ENCODE measurements around the gene DDX28.

The DDX28 gene, protein sequence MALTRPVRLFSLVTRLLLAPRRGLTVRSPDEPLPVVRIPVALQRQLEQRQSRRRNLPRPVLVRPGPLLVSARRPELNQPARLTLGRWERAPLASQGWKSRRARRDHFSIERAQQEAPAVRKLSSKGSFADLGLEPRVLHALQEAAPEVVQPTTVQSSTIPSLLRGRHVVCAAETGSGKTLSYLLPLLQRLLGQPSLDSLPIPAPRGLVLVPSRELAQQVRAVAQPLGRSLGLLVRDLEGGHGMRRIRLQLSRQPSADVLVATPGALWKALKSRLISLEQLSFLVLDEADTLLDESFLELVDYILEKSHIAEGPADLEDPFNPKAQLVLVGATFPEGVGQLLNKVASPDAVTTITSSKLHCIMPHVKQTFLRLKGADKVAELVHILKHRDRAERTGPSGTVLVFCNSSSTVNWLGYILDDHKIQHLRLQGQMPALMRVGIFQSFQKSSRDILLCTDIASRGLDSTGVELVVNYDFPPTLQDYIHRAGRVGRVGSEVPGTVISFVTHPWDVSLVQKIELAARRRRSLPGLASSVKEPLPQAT

DNA sequence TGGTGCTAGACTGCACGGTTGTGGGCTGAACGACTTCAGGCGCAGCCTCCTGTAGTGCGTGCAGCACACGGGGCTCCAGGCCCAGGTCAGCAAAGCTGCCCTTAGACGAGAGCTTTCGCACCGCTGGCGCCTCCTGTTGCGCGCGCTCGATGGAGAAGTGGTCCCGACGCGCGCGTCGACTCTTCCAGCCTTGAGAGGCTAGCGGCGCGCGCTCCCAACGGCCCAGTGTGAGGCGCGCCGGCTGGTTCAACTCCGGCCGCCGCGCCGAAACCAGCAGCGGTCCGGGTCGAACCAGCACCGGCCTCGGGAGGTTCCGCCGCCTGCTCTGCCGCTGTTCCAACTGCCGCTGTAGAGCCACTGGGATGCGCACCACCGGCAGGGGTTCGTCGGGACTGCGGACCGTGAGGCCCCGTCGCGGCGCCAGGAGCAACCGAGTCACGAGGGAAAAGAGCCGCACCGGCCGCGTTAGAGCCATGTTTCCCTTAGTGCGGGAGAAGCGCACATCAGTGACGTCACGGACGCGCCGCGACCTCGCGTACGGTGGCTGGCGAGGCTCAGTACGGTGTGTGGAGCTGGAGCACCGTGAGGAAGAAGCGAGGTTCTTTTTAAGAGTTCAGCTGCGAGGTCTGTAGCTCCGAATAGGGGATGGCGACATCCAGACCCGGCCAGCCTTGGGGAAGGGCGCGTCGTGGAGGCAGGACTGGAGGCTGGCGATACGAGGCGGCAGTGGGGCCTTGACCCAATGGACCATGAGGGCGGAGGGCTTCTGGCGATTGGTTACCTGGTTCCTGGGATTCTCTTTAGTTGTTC is at the start of gene DDX28, which contains the start of gene DUS2:
TSS of gene DDX28 (minus strand) at position 505 of the 810 bp plus-strand sequence. CDS start at position 475, 30 bp downstream.
TSS of gene DUS2 (plus strand) at position 557 of the 810 bp plus-strand sequence. CDS start 14,740 bp downstream, outside the sequence.
- DNase-seq: peak; percentile 73

DNA sequence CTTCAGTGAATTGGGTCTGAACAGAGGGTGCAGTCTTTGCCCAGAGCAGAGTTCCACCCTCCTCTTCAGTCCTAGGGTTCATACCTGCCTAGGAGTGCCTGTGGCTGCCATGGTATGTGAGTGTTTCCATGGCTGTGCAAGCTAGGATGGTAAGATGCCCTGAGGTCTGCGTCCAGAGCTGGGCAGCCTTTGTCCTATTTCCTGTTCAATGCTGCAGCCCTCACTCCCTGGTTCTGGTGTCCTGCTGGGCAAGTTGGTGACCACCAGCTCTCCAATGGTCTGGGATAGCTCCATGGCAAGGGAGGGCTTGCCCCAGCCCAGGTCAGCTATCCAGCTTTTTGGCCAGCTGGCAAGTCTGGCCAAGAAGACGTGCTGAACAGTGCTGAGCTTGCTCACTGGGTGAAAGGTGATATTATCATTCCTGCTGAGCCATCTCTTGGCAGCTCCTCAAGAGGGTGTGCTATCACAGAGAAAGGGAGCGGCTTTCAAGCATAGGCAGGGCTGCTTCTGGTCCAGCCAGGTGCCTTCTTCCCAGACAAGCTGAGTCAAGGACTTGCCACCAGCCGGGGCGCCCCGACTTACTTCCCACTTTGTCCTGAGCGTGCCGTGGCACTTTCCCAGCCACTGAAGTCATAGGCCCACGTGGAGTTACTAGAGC is 49.1 kb upstream of the DDX28 start:
- DNase-seq: no peak

DNA sequence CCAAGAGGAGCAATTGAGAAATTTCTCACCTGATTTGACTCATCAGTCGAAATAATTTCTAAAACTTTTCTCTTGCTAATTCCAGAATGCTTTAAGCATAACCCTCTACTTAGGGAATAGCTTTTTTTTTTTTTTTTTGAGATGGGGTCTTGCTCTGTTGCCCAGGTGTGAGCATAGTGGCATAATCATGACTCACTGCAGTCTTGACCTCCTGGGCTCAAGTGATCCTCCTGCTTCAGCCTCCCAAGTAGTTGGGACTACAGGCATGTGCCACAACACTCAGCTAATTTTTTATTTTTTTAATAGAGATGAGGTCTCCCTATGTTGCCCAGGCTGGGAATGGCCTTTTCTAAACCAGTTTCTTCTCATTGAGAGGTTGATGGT is 48.5 kb upstream of the DDX28 start:
- no peak for DNase-seq

DNA sequence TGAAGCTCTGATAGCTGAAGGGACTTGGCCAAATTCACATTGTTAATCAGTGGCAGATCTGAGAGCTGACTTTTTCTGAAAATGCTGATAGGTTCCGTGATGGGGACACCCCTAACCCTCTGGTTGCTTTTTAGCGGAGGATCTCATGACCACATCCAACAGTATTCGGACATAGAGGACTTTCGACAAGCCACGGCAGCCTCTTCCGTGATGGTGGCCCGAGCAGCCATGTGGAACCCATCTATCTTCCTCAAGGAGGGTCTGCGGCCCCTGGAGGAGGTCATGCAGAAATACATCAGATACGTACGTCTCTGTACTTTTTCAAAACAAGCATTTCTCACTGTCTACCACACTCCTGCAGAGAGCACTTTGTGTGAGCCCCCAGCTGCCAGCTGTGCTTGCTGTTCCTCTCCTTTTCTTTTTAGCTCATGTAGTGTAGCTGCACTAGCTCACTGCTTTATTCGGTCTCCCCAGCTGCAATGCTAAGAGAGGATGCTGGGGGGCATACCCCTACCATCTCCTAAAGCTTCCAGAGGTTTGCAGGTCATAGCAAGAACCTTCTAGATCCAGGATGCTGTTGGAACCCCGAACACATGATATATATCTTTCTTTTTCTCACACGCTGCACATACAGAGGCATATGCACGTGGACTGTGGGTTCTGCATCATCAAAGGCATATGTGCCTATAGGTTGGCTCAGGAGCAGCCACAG is 47.9 kb upstream of the DDX28 start:
- no peak for DNase-seq

DNA sequence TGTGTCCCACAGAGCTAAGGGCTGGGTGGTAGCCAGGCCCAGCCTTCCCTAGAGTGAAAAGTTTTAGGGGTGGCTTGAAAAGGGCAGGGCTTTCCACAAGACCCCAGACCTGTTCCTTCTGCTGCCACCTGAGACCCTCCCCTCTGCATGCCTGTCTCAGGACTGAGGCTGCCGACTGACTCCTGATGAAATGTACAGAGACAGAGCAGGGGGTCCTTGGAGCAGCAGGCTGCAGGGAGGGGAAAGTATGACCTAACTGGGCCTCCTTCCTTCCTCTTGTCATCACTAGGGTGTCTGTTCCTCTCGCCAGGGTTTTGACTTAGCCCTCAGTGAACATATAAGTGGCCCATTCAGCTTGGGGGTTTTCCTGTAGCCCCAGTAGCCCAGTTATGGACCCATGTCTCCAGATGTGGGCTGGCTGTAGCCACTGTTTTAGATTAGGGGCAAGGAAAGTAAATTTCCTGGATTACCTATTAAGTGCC is 47.3 kb upstream of the DDX28 start:
- DNase-seq: no peak

DNA sequence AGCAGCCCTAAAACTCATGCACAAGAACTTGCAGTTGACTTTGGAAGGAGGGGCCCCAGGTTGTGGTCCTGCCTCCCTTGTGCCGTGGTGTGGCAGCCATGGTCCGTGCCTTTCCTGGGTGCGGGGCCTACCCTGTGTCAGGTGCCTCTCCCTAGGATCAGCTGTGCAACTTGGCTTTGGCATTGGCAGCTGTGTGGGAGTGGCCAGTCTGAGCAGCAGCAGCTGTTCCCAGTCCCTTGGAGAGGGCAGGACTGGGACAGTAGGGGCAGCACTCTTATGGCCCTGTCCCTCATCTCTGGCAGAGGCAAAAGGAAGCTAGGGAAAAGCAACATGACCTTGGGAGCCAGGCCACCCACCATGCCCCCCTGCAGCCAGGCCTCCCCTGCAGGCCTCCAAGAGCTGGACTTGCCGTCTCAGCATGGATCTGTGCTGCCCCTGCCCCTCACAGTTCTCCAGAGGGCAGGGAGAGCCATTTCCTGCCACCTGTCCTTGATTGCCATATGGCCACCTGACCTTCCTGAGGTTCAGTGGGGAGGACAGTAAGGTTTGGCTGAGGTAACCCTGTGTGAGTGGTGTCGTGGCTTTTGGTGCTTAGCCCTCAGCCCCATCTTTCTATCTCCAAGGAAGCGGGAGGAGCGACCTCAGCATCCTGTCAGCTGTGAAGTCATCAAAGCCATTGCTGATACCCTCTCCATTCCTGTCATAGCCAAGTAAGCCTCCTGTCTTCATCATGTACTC is 46.6 kb upstream of the DDX28 start:
- peak; percentile 14 for DNase-seq

DNA sequence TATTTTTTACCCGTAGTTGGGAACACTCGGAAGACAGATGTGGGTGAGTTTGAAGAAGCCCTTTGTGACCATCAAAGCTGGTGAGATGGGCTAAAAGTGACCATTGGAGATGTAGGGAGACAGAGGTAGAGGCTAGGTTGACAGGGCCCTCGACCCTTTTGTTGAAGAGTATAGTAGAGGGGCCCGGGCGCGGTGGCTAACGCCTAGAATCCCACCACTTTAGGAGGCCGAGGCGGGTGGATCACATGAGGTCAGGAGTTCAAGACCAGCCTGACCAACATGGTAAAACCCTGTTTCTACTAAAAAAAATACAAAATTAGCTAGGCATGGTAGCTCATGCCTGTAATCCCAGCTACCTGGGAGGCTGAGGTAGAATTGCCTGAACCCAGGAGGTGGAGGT is 45.9 kb upstream of the DDX28 start:
- DNase-seq: no peak

DNA sequence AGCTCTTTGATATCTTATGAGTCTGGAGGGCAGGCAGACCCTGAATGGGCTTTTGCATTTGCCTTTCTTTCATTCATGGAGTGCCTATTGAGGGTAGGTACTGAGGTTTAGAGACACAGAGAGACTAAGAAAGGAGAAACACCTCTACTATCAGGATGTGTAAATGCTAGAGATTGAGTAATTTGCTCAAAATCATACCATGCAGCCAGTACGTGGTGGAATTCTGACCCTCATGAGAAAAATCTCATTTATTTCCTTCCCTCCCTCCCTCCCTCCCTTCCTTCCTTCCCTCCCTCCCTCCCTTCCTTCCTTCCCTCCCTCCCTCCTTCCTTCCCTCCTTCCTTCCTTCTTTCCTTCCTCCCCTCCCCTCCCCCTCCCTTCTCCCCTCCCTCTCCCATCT is 43.7 kb upstream of the DDX28 start:
- DNase-seq: no peak

DNA sequence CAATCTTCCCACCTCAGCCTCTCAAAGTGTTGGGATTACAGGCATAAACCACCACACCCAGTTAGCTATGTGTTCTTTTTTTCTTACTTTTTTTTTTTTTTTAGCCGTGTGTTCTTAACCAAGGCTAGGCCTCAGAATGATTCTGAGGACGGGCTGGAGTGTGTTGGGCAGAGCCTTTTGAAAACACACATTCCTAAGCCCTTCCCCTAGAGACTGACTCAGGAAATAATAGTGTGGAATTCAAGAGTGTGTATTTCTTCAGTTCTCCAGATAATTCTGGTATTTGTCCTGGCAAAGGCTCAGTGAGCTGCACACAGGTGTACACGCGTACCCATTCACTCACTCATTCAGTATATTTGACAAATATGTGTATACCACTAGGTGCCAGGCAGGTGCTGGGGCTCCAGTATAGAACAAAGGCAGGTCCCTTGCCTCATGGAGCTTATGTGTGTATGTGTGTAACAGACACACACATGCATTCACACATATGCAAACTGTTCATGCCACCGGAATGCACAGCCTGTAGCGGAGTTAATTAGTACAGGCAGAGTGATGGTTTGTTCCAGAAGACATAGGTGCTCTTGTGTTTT is 42.8 kb upstream of the DDX28 start:
- no peak for DNase-seq

DNA sequence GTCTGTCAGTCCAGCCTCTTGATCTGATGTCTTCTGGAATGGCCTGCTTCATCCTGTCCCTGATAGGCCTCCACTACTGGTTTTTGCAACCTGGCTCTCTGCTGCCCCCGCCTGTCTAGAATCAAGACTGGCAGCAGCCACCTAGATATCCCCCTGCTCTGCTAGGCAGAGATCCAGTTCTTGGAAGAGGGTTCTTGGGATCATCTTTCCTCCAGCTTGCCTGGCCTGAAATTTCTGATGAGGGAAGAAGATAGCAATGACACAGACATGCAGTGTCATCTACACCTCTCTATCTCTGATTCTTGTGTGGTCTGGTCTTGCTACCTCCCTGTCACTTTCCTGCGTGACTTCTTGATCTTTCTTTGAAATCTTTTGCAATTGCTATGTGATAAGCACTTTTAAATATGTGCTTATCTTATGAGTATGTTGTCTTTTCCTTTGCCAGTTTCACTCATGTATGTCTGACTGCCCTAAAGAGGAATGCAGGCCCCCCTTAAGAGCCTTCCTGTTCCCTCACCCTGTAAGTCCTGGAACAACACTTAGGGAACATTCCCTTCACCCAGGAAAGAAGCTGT is 41.8 kb upstream of the DDX28 start:
- DNase-seq: peak; percentile 31

DNA sequence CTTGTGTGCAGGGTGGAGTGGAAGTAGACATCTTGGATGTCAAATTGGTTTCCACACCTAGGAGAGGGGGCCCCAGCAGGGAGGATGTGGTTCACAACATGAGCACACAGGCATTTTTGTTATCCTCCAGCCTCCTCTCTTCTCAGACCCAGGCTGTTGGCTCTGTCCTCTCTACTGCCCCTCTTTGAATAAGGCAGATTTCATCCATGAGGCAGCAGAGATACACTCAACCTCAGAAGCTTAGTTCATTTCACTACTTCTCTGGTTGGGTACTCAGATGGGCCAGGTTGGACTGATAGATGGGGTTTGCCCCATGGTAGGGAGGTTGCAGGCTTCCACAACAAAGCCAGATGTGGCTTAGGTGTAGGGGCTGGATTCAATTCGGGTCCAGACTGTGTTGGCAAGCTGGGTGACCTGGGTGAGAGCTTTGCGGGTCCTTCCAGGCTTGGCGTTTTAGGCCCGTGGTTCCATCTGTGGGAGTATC is 39.9 kb upstream of the DDX28 start:
- DNase-seq: no peak

DNA sequence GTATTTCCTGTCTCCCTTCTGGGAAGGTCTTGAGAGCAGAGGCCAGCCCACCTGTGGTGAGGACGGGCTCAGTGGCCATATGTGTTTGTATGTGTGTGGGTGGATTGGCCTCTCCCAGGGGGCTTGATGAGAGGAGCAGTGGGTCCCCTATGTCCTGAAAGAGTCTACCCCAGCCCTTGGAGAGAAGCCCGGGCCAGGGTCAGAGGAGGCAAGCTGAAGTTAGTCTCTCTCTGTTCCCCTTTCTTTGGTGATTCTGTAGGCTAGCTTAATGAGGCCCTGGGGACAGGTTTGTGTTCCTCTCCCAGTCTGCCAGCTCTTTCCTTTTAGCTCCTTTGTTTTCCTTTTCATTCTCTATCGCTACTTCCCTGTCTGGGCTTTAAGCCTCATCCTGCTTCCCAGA is 38.4 kb upstream of the DDX28 start:
- DNase-seq: no peak

DNA sequence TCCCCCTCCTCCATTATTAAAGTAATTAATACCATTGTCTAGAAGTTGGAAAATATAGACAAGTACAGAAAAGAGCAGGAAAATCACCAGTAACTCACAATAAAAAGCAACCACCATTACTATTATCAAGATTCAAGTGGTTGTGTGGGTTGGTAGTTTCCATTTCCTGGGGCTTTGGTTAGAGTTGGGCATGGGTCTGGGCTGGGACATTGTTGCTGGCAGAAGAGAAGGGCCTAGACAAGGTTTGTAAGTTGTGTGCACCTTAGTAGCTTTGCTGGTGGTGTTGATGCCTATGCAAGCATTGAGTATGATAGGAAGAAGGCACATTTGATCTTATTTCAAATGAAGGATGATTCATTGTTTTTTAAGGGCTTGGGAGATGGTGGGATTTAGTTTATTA is 36.8 kb upstream of the DDX28 start:
- no peak for DNase-seq

DNA sequence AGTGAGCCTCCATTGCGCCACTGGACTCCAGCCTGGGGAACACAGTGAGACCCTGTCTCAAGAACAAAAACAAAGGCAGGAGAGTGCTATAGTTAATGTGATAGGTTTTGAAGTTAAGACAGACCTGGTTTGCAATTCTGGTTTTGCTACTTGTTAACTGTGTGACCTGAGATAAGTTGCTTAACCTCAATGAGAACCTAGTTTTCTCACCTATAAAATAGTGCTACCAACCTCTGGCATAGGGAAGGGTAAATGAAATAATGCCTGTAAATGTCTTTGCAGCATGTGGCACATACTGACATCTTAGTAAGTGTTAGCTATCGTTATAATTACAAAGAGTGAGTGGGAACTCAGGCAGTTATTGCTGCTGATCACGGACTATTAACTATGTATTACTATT is 32.4 kb upstream of the DDX28 start:
- no peak for DNase-seq

DNA sequence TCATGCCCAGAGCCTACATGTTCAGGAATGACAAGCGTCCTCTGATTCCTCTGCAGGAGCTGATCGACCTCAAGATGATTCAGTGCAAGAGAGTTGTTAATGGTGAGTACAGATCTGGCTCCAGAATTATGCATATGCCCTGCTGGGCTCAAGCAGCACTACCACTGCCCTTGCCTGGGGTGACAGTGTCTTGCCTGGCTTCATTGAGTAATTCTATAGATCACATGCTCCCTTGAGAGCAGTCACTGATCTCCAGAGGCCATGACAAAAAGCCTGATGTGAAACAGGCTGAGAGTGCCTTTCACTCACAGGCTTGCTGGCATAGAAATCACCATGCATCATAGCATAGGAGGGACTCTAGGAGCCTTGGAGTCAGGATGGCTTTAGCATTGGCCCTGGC is 26.4 kb upstream of the DDX28 start:
- DNase-seq: no peak

DNA sequence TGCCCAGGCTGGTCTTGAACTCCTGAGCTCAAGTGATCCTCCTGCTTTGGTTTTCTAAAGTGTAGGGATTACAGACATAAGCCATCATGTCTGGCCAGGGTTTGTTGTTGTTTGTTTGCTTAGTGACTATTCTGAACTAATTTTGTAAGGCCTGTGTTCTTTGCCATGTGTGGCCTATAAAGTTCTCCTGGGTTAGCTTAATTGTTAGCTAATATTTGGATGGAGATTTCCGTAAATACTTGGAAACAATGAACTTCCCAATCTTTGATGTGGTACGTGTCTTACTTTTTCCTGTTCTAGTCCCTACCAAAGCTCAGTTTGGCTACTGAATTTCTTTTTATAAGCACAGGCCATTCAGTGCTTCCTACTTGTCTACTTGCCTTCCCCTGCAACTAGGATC is 25.0 kb upstream of the DDX28 start:
- no peak for DNase-seq

DNA sequence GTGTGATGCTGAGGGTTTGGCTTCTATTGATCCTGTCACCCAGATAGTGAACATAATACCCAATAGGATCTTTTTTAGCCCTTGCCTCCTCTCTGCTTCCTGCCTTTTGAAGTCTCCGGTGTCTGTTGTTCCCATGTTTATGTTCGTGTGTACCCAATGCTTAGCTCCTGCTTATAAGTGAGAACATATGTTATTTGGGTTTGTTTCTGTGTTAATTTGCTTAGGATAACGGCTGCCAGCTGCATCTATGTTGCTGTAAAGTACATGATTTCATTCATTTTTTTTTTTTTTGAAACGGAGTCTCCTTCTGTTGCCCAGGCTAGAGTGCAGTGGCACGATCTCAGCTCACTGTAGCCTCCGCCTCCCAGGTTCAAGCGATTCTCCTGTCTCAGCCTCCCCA is 23.1 kb upstream of the DDX28 start:
- DNase-seq: no peak

DNA sequence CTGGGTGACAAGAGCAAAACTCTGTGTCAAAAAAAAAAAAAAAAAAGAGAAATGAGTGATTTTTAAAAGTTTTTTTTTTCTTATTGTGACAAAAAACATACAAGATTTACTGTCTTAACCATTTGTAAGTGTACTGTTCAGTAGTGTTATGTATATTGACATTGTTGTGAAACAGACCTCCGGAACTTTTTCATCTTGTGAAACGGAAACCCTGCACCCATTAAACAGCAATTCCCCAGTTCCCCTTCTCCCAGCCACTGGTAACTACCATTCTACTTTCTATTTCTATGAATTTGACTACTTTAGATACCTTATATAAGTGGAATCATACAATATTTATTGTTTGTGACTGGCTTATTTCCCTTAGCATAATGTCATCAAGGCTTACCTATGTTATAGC is 18.8 kb upstream of the DDX28 start:
- DNase-seq: no peak

DNA sequence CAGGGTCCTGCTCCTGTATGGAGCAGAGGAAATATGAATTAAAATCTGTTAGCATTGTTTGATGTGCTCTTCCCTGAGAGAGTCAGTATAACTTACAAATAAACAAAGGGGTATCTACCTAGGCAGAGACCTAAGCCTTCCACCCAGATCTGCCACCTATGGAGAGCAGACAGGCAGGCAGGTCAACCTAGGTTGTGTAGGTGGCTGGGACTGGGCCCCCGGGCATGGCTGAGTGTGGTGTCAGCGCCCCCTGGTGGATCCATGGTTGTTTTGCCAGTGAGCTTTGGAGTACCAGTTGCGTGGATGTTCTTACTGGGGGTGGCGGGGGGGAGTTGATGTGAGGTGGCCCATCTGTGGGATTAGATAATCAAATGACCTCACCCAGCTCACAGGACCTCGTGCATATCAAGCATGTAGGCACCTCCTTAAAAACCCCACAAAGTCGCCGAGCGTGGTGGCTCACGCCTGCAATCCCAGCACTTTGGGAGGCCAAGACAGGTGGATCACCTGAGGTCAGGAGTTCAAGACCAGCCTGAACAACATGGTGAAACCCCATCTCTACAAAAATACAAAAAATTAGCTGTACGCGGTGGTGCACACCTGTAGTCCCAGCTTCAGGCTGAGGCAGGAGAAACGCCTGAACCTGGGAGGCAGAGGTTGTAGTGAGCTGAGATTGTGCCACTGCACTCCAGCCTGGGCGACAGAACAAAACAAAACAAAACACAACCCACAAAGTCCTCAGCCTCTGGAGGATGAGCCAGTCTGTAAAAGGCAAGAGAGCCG is 17.7 kb upstream of the DDX28 start:
- peak; percentile 66 for DNase-seq

Data from COR-L47 (cell line).